LNCAP (cell line): ENCODE measurements around the gene SERP1.

Source experiments
- TF ChIP-seq, protein P1 (sequence below): fragments of 450-650 bp; IDR thresholded peaks from 2 replicates; pipeline ENCODE4 v1.5.1; 2017; ENCODE audit warnings: mild to moderate bottlenecking

SERP1 gene

DNA sequence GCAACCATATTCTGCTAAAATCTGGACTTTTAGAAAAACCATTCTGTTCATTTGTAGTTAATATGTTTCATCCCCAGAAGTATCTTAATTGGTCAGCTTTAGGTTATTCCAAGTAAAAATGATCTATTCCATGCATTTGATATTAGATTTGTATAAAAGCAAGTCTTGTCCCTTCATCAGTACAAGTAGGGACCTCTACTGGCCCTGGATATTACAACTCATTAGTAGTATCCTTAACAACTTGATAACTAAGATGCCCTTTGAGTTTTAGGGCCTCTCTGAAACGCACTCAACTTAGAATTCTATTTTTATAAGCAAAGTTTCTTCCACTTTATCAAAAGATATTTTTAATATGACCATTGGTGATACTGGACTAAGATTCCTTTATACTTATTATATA, 31.6 kb upstream of the SERP1 start:
- TF ChIP-seq, protein P1, sequence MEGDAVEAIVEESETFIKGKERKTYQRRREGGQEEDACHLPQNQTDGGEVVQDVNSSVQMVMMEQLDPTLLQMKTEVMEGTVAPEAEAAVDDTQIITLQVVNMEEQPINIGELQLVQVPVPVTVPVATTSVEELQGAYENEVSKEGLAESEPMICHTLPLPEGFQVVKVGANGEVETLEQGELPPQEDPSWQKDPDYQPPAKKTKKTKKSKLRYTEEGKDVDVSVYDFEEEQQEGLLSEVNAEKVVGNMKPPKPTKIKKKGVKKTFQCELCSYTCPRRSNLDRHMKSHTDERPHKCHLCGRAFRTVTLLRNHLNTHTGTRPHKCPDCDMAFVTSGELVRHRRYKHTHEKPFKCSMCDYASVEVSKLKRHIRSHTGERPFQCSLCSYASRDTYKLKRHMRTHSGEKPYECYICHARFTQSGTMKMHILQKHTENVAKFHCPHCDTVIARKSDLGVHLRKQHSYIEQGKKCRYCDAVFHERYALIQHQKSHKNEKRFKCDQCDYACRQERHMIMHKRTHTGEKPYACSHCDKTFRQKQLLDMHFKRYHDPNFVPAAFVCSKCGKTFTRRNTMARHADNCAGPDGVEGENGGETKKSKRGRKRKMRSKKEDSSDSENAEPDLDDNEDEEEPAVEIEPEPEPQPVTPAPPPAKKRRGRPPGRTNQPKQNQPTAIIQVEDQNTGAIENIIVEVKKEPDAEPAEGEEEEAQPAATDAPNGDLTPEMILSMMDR = no peak; the same call in 1 of the 2 replicates

DNA sequence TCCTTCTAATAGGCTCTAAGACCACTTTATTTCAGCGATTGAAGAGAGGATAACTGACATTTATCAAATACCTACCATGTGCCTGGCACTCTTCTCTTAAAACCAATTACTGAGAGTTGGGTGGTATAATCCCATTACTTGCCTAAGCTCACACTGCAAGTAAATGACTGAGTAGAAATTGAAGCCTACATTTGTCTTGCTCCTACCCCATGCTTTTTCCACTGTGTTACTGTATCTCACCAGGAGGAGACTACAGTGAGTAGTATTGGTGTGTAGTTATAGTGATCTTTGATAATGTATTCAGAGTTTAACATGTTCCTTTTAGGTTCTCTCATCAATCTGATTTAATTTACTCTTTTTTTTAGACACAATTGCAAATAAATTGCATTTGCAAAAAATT, 21.0 kb upstream of the SERP1 start:
- TF ChIP-seq, protein P1 = no peak

DNA sequence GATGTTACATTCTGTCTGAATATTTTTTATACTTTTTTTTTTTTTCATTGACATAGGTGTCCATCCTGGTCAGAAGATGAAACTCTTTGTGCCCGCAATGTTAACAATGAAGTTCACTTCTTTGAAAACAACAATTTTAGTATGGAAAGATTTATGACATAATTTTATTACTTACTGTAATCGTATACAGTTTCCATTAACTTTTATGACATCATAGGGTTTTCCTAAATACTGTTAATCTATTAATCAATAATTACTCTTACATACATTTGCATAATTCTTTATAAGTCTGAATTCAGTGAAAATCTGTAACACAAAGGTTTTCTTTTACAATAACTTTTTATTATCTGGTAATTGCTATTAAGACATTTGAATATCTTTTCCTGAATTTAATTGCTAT, 17.9 kb upstream of the SERP1 start:
- TF ChIP-seq, protein P1 = no peak

DNA sequence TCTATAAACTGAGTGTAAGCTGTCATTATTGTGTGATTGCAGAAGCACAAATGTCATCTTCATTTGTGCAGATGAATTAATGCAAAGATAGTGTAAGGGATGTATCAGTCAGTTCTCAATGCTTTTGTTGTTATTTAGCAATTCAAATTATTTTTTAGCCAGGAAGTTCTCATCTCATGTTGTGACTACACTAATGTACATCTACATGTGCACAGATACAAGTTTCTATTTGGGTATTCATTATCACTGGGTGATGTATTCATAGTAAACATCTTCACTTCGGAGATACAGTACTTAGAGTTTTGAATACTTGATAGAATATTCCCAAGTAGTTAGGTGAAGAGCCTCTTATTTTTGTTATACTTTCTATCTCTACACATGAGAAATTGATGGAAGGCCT, 11.4 kb upstream of the SERP1 start:
- TF ChIP-seq, protein P1 = no peak

DNA sequence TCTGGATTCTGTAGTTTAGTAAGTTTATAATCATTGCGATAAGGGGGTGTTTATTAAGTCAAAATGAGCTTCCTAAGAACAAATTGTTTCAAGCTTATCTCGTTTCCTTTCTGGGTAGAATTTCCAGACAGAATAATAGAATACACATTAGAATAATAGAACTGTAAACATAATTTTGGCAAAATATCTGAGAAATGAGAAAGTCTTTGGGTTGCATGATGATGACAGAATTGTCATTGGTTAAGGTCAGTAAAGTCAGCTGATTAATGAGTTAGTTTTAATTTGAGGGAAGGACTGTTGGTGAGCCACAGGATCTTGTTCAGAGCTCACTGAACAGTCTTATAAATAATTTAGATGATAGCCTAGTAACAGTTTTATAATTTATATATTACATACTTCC, 10.5 kb upstream of the SERP1 start:
- TF ChIP-seq, protein P1 = no peak

DNA sequence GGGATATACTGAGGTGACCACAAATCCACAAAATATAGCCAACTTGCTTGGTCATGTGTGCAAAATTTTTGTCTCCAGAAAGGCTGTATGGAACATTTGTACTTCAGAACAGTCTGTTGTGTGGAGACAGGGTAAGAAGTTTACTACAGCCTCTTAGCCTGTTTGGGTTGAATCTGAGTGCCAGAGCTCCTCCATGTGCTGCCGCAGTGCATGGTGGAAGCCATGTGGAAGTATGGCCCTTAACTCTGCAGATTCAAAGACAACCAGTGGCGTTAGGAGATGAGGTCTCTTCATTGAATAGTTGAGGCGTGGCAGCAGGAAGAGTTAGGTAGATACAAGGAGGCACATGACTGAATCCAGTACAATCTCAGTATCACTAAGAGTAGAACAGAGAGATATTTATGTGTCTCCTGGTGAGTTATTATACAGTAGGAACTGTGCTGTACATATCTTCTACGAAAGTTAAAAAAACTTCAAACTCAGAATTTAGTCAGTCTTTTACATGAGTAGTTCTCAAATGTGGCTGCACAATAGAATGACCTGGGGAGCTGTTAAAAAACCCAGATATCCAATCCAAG, 9.7 kb upstream of the SERP1 start:
- TF ChIP-seq, protein P1 = no peak

DNA sequence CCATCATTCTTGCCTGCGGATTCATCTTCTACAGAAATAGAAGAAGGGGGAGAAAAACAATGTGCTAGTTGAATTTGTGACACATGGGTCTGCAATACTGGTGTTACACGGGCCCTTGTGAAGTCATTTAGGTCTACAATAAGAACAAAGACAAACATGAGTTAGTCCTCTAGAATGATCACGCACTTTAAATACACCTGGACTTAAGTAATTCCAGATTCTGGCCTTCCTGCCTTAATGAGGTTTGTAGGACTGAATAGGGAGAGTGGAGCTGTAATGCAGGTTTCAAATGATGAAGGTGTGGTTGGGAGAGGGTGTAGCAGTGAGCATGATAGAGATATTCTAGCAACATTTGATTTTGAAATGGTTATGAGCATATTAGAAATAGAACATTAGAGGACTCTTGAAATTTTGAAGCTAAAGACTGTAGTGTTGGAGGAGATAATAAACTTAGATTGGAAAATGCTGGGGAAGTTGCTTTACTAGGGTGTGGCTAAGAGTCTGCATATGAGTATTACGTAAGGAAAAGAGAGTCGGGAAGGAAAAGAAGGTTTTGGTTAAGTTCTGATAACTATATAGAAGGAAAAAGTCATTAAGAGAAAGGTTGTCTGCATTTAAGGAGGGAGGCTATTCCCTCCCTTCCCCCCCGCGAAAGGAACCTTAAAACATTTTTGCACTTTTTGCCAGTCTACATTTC, 897 bp upstream of the SERP1 start:
- TF ChIP-seq, protein P1 = no peak
